ENCODE measurements around the gene UGT1A10.
A peak's percentile ranks its signal among the peaks of the same experiment; 100 is the strongest.

UGT1A10 gene

GRCh38 chr2:233758849-233759248 is 122.6 kb downstream of the UGT1A10 start:
- TF ChIP-seq CTCF (conservative IDR thresholded peaks at IDR 0.05; ENCODE audit: low read length): no peak
- DNase-seq (ENCODE audit: low read depth): no peak

GRCh38 chr2:233760043-233760442 is 123.8 kb downstream of the UGT1A10 start, which contains the start of gene UGT1A1:
TSS of gene UGT1A1 (plus strand) at chr2:233760270. CDS start at chr2:233760288, 18 bp downstream.
- no peak for TF ChIP-seq CTCF (conservative IDR thresholded peaks at IDR 0.05; ENCODE audit: low read length)
- DNase-seq (ENCODE audit: low read depth): no peak
- no peak within 1 kb of the TSS for H3K4me3 ChIP-seq (ENCODE audit: low read length)

More at GRCh38 chr2:233758849-233759248, 122.6 kb downstream of the UGT1A10 start:
- no peak overlapping the region for H3K4me3 ChIP-seq (ENCODE audit: low read length)

GRCh38 chr2:233761040-233761769 is 125.0 kb downstream of the UGT1A10 start:
- no peak for DNase-seq (ENCODE audit: low read depth)
- H3K4me3 ChIP-seq (ENCODE audit: low read length): no peak overlapping the region
- no peak for TF ChIP-seq CTCF (conservative IDR thresholded peaks at IDR 0.05; ENCODE audit: low read length)

- TF ChIP-seq CTCF (conservative IDR thresholded peaks at IDR 0.05; ENCODE audit: low read length): no peak
- no peak overlapping the region for H3K4me3 ChIP-seq (ENCODE audit: low read length)
- peak; percentile 17 for DNase-seq (ENCODE audit: low read depth)
Observed at GRCh38 chr2:233764264-233764663, 128.0 kb downstream of the UGT1A10 start.

- TF ChIP-seq CTCF (conservative IDR thresholded peaks at IDR 0.05; ENCODE audit: low read length): no peak
- no peak overlapping the region for H3K4me3 ChIP-seq (ENCODE audit: low read length)
- no peak for DNase-seq (ENCODE audit: low read depth)
Observed at GRCh38 chr2:233764761-233765160, 128.5 kb downstream of the UGT1A10 start.

GRCh38 chr2:233766416-233766815 is 130.2 kb downstream of the UGT1A10 start:
- no peak overlapping the region for H3K4me3 ChIP-seq (ENCODE audit: low read length)
- no peak for TF ChIP-seq CTCF (conservative IDR thresholded peaks at IDR 0.05; ENCODE audit: low read length)
- DNase-seq (ENCODE audit: low read depth): no peak

- H3K4me3 ChIP-seq (ENCODE audit: low read length): no peak overlapping the region
- no peak for DNase-seq (ENCODE audit: low read depth)
- TF ChIP-seq CTCF (conservative IDR thresholded peaks at IDR 0.05; ENCODE audit: low read length): no peak
Observed at GRCh38 chr2:233768076-233768475, 131.8 kb downstream of the UGT1A10 start.

Data from AG10803 (cell line).